SU-DHL-6 (cell line): Measurements from ENCODE around the gene SLC4A8.

Experiments
- EZH2phosphoT487 ChIP-seq: fragments of 200-600 bp; sonication (generic), shearing (Covaris generic); conservative IDR thresholded peaks from 2 replicates; pipeline ENCODE4 v1.6.1; 2018; ENCODE audit warnings: mild to moderate bottlenecking, antibody characterized with exemption, low read length, moderate library complexity, mixed read lengths
- TF ChIP-seq, protein P1 (sequence below): fragments of 200-600 bp; sonication (generic); IDR thresholded peaks from one replicate; pipeline ENCODE4 v1.5.1; 2017; ENCODE audit warnings: antibody characterized with exemption, mild to moderate bottlenecking, low read length, moderate library complexity; ENCODE audit not compliant: insufficient read depth, poor library complexity, severe bottlenecking

DNA sequence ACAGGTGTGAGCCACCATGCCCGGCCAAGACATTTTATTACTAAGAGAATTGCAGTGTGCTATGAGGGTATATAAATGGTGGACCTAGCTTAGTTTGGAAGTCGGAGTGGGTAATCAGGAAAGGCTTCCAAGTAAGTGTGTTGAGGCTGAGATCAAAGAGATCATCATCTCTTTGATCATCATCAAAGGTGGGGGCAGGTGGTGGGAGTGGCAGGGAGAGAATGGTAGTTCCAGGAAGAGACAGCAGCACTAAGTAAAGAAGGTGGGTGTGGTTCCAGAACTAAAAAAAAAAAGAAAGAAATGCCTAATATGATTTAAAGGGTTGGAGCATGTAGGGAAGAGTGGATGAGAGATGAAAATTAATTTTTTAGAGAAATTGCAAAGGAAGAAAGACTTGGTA, 14.7 kb downstream of the SLC4A8 start:
- TF ChIP-seq EZH2phosphoT487: no peak
- TF ChIP-seq, protein P1, sequence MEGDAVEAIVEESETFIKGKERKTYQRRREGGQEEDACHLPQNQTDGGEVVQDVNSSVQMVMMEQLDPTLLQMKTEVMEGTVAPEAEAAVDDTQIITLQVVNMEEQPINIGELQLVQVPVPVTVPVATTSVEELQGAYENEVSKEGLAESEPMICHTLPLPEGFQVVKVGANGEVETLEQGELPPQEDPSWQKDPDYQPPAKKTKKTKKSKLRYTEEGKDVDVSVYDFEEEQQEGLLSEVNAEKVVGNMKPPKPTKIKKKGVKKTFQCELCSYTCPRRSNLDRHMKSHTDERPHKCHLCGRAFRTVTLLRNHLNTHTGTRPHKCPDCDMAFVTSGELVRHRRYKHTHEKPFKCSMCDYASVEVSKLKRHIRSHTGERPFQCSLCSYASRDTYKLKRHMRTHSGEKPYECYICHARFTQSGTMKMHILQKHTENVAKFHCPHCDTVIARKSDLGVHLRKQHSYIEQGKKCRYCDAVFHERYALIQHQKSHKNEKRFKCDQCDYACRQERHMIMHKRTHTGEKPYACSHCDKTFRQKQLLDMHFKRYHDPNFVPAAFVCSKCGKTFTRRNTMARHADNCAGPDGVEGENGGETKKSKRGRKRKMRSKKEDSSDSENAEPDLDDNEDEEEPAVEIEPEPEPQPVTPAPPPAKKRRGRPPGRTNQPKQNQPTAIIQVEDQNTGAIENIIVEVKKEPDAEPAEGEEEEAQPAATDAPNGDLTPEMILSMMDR: no peak
